ENCODE measurements around the gene ANKS4B. TPM values are rescaled to one million over a fixed set of nuclear protein-coding genes. Genes with fewer than 3 reads are reported as not detected.
"Not testable (repeated sequence)": the region's sequence is repeated elsewhere in the genome, so short reads cannot be mapped to it uniquely, and the experiment has no call there.

ANKS4B gene
- total RNA-seq, 1 donor from 2014 or later, result not detected

GRCh38 chr16:21219551-21219950, 13.9 kb upstream of the ANKS4B start:
- DNase-seq, result no peak

- DNase-seq, result no peak
Measured at GRCh38 chr16:21222495-21223337, 10.8 kb upstream of the ANKS4B start.

DNA sequence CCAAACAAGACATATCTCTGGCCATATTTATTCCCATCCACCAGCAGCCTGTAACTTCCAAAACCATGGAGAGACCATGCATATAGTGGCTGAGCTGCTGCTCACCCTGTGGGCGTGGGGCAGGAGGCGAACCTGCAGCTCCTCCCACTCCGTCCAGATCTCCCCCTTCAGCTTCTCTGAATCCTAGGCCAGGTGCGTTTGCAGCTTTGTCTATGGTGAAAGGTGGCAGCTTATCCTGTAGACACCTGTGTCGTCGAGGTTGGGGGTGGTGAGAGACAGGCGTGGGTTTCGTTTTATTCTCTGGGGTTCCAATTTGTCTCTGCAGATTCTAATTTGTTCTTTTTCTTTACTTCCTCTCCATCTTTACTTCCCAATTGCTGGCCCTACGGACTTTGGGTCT, 9.7 kb upstream of the ANKS4B start:
- DNase-seq, result no peak

GRCh38 chr16:21224800-21225199, 8.7 kb upstream of the ANKS4B start:
- no peak for DNase-seq

GRCh38 chr16:21226749-21227148, 6.8 kb upstream of the ANKS4B start:
- DNase-seq, result no peak

GRCh38 chr16:21227866-21228265, 5.6 kb upstream of the ANKS4B start:
- DNase-seq, result no peak

GRCh38 chr16:21228361-21228872, 5.1 kb upstream of the ANKS4B start:
- DNase-seq, result no peak

DNA sequence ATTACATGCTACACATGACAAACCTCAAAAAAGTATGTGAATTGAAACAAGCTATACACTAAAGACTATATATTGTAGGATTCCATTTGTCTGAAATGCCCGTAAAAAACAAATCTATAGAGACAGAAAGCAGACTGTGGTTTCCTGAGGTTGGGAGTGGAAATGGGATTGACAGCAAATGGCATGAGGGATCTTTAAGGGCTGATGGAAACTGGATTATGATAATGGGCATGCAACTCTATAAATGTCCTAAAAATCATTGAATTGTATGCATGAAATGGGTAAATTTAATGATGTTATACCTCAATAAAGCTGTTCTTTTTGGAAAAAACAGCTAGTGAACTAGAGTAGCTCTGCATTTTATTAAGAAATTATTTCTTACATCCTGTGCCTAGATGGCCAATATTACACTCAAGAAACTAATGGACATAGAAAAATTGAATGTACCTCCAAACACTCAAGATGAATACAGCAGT, 416 bp upstream of the ANKS4B start:
- DNase-seq, result no peak

DNA sequence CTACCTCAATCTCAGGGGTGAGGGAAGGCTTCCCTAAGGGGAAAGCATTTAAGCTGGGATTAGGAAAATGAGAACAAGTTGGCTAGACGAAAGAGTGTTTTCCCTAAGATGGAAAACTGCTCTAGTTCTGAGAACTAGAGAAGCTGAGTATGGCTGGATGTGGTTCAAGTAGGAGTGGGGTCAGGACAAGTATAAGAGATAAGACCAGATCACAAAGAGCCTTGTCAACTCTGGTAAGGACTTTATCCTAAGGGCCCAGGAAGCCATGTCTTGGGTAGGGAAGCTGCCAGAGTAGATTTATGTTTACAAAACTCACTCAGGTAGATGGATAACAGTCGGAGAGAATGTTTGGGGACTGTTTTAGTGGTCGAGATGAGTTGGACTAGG, 1.7 kb downstream of the ANKS4B start:
- DNase-seq, result no peak

- no peak for DNase-seq
Measured at GRCh38 chr16:21236831-21237230, 3.3 kb downstream of the ANKS4B start.

GRCh38 chr16:21239646-21240045, 6.1 kb downstream of the ANKS4B start:
- DNase-seq, result no peak

- no peak for DNase-seq
Measured at GRCh38 chr16:21242756-21243155, 9.3 kb downstream of the ANKS4B start.

DNA sequence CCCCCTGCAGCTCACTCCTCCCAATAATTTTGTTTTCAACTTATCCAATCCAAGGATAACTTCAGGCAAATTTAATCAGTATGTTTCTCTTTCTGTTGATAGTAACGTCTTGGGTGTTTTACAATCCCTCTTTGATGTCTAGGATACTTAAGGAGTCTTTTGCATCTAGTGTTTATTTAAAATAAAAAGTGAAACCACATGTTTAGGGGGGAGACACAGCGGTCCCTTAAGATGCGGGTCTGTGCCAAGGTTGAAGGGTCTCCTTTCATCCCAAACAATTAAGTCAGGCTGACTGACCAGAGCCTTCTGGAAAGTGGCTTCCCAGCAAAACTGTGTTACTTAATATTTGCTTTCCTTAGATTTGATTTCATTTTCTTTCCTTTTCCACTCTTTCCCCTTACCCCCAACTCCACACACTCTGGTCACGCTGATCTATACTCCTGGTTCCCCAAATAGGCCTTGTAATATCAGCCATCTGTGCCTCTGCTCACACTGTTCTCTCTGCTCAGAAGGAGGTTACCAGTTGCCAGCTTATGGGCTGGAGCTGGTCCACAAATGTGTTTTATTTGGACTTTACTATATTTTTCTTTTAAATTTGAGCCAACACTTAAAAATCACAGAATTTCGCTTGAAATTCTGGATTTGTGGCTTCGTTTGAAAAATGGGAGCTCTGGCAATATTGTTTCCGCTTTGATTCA, 11.2 kb downstream of the ANKS4B start:
- DNase-seq, result no peak

- DNase-seq, result not testable (repeated sequence)
Measured at GRCh38 chr16:21248179-21248578, 14.7 kb downstream of the ANKS4B start.

- no peak for DNase-seq
Measured at GRCh38 chr16:21250072-21250923, 16.8 kb downstream of the ANKS4B start.

DNA sequence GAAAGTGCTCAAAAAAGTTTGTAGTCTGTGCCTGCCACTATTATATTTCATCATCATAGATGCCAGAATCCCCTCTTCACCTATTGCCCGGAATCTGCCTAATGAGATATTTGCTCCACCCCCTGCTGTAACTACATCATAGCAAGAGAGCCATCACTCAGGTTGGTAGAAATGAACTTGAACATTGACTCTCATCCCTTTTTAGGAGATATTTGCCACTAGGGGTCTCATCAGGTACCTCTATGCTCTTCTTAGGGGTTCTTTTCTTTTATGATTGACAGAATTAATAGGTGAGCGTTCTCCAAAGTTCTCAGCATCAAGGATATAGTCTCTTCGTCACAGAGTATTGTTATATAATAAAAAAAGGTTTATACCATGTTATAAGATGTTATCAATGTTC, 20.0 kb downstream of the ANKS4B start:
- DNase-seq, result no peak

- DNase-seq, result no peak
Measured at GRCh38 chr16:21256636-21257035, 23.1 kb downstream of the ANKS4B start.

- no peak for DNase-seq
Measured at GRCh38 chr16:21257284-21257683, 23.8 kb downstream of the ANKS4B start.

GRCh38 chr16:21260870-21261791, 27.6 kb downstream of the ANKS4B start:
- no peak for DNase-seq

DNA sequence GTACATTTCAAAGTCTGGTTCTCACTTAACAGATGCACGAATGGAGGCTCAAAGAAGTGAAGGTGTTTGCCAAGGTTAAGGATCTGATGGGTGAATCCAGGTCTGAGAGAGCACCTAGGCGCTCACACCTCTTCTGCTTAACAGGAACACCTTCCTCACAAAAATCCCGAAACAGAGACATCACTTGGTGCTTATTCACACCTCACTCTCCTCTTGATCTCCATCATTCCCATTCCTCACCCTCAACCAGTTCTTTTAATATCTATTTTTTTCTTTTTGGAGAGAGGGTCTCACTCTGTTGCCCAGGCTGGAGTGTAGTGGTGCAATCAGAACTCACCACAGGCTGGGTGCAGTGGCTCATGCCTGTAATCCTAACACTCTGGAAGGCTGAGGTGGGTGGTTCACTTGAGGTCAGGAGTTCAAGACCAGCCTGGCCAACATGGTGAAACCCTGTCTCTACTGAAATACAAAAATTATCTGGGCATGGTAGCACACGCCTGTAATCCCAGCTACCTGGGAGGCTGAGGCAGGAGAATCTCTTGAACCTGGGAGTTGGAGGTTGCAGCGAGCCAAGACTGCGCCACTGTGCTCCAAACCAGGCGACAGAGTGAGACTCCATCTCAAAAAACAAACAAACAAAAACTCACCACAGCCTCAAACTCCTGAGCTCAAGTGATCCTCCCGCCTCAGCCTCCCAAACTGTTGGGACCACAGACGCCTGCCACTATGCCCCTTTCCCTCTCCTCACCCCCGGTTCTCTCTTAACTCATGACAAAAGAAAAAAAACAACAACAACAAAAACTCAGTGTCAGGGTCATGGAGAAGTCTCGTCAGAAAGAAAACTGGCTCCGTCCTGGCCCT, 29.5 kb downstream of the ANKS4B start:
- DNase-seq, result no peak

All from occipital lobe (tissue), 2 donors.